Osteoblast (primary cell): Measurements from ENCODE around the gene SLC35F5. TPM values are rescaled to one million over a fixed set of nuclear protein-coding genes. Genes with fewer than 3 reads are reported as not detected.

ENCODE experiments used
- DNase-seq: peaks from one replicate; pipeline ENCODE4 v3.0.0; 2011; ENCODE audit warnings: low spot score, mixed read lengths; ENCODE audit not compliant: insufficient read length; ENCODE audit errors: missing footprints
- H2AFZ ChIP-seq: 2 replicates; pipeline ENCODE4 v1.6.0; 2011; ENCODE audit warnings: mild to moderate bottlenecking, low read length
- H3K27ac ChIP-seq: 2 replicates; pipeline ENCODE4 v1.5.1; 2011; ENCODE audit warnings: mild to moderate bottlenecking, low read depth, low read length, moderate library complexity
- H3K27me3 ChIP-seq: 2 replicates; pipeline ENCODE4 v1.6.0; 2012; ENCODE audit warnings: mild to moderate bottlenecking, control low read depth, inconsistent platforms, low read length, moderate library complexity; ENCODE audit not compliant: insufficient read depth
- H3K36me3 ChIP-seq: 2 replicates; pipeline ENCODE4 v1.5.1; 2011; ENCODE audit warnings: mild to moderate bottlenecking, low read length, control low read depth, moderate library complexity; ENCODE audit not compliant: insufficient read depth
- H3K4me1 ChIP-seq: 2 replicates; pipeline ENCODE4 v1.5.1; 2011; ENCODE audit warnings: mild to moderate bottlenecking, low read length, control low read depth, moderate library complexity; ENCODE audit not compliant: insufficient read depth
- H3K4me2 ChIP-seq: 2 replicates; pipeline ENCODE4 v1.6.0; 2011; ENCODE audit warnings: mild to moderate bottlenecking, low read length; ENCODE audit not compliant: insufficient read depth
- H3K4me3 ChIP-seq: fragments of 200-600 bp; sonication (generic); 3 replicates; pipeline ENCODE4 v1.5.1; 2012; ENCODE audit warnings: mild to moderate bottlenecking, low read length, inconsistent platforms; ENCODE audit not compliant: insufficient read depth
- H3K79me2 ChIP-seq: 2 replicates; pipeline ENCODE4 v1.6.0; 2012; ENCODE audit warnings: mild to moderate bottlenecking, low read length, control low read depth, inconsistent platforms; ENCODE audit not compliant: insufficient read depth
- H3K9me3 ChIP-seq: 2 replicates; pipeline ENCODE4 v1.5.1; 2011; ENCODE audit warnings: low read depth, low read length, control low read depth
- H4K20me1 ChIP-seq: 2 replicates; pipeline ENCODE4 v1.6.0; 2012; ENCODE audit warnings: mild to moderate bottlenecking, low read length, control low read depth; ENCODE audit not compliant: insufficient read depth
- CTCF ChIP-seq: IDR thresholded peaks from 2 replicates; pipeline ENCODE4 v1.5.1; 2011; ENCODE audit warnings: mild to moderate bottlenecking, low read depth, low read length, moderate library complexity; ENCODE audit errors: extremely low read depth
- total RNA-seq: library from RNA; depleted of rRNA; stranded (reverse); fragments of >200 nt; gene quantifications from 2 replicates; pipeline ENCODE4 v1.2.3, GENCODE V29; 2012

Gene SLC35F5
- total RNA-seq, 1 donor = 245 TPM

- peak; percentile 34 for DNase-seq
- Histone ChIP-seq H3K79me2 (peaks cover 50% of the 10 kb centered on the region), H3K4me2 (peak overlapping the region; percentile 98), H3K4me1 (peaks cover 23% of the 10 kb centered on the region), H4K20me1 (peaks cover 12% of the 10 kb centered on the region), H3K27me3 (no peaks in the 10 kb centered on the region), H3K4me3 (peak overlapping the region; percentile 97), H3K36me3 (peaks cover 15% of the 10 kb centered on the region), H3K27ac (peak overlapping the region; percentile 90), H2AFZ (peak overlapping the region; percentile 92), H3K9me3 (no peaks in the 10 kb centered on the region)
- no peak for TF ChIP-seq CTCF
These were observed 547 bp downstream of the SLC35F5 start for GRCh38 chr2:113755835-113756354.

- H3K27ac ChIP-seq = peak overlapping the region; percentile 90
- H4K20me1 ChIP-seq = peaks cover 12% of the 10 kb centered on the region
- DNase-seq = peak; percentile 37
- TF ChIP-seq CTCF = no peak
- peak overlapping the region; percentile 97 for H3K4me3 ChIP-seq
- peak overlapping the region; percentile 98 for H3K4me2 ChIP-seq
- peaks cover 21% of the 10 kb centered on the region for H3K36me3 ChIP-seq
- peak overlapping the region; percentile 92 for H2AFZ ChIP-seq
- no peaks in the 10 kb centered on the region for H3K9me3 ChIP-seq
- peaks cover 16% of the 10 kb centered on the region for H3K4me1 ChIP-seq
- no peaks in the 10 kb centered on the region for H3K27me3 ChIP-seq
- H3K79me2 ChIP-seq = peaks cover 57% of the 10 kb centered on the region
These were observed 1.2 kb downstream of the SLC35F5 start for GRCh38 chr2:113755035-113755834.

GRCh38 chr2:113754160-113754559 is 2.3 kb downstream of the SLC35F5 start:
- no peak for TF ChIP-seq CTCF
- Histone ChIP-seq H3K36me3 (peaks cover 28% of the 10 kb centered on the region), H3K9me3 (no peaks in the 10 kb centered on the region), H4K20me1 (peaks cover 12% of the 10 kb centered on the region), H3K27ac (no peak overlapping the region), H3K4me2 (peak overlapping the region; percentile 98), H2AFZ (no peak overlapping the region), H3K4me1 (peaks cover 12% of the 10 kb centered on the region), H3K4me3 (peak overlapping the region; percentile 97), H3K79me2 (peaks cover 62% of the 10 kb centered on the region), H3K27me3 (no peaks in the 10 kb centered on the region)
- no peak for DNase-seq

GRCh38 chr2:113750385-113750784 is 6.1 kb downstream of the SLC35F5 start:
- no peak overlapping the region for H3K27ac ChIP-seq
- no peak overlapping the region for H3K4me2 ChIP-seq
- peaks cover 6% of the 10 kb centered on the region for H3K4me1 ChIP-seq
- no peak for DNase-seq
- peaks cover 12% of the 10 kb centered on the region for H4K20me1 ChIP-seq
- no peaks in the 10 kb centered on the region for H3K27me3 ChIP-seq
- no peak for TF ChIP-seq CTCF
- H2AFZ ChIP-seq = no peak overlapping the region
- H3K4me3 ChIP-seq = no peak overlapping the region
- peaks cover 70% of the 10 kb centered on the region for H3K79me2 ChIP-seq
- no peaks in the 10 kb centered on the region for H3K9me3 ChIP-seq
- peaks cover 47% of the 10 kb centered on the region for H3K36me3 ChIP-seq
